Right atrium auricular region (tissue), 2 donors: ENCODE data around the gene ATXN7L2. TPM values are rescaled to one million over a fixed set of nuclear protein-coding genes. Genes with fewer than 3 reads are reported as not detected.

Experiments used
- DNase-seq: peaks from one replicate; pipeline ENCODE4 v3.0.0-alpha.2; 2019; ENCODE audit warnings: low spot score
- H3K27ac ChIP-seq, 2 donors: fragments of 200-600 bp; sonication (generic); 1 replicate in 1 of 2; 2 replicates in 1 of 2; pipeline ENCODE4 v1.5.1; 2016 to 2019
- H3K27me3 ChIP-seq, 2 donors: fragments of 200-600 bp; sonication (generic); one replicate each; pipeline versions ENCODE4 v1.5.1 to v1.6.0; 2017 to 2019
- H3K36me3 ChIP-seq: fragments of 200-600 bp; sonication (generic); one replicate; pipeline ENCODE4 v1.5.1; 2016
- H3K4me1 ChIP-seq, 2 donors: fragments of 200-600 bp; sonication (generic); one replicate each; pipeline versions ENCODE4 v1.5.1 to v1.6.0; 2017 to 2019
- H3K4me3 ChIP-seq, 2 donors: fragments of 200-600 bp; sonication (generic); 1 replicate in 1 of 2; 2 replicates in 1 of 2; pipeline ENCODE4 v1.5.1; 2017 to 2019; ENCODE audit warnings: mild to moderate bottlenecking in 1 of 2, moderate library complexity in 1 of 2
- H3K9me3 ChIP-seq, 2 donors: fragments of 200-600 bp; sonication (generic); one replicate each; pipeline ENCODE4 v1.5.1; 2019
- CTCF ChIP-seq, 2 donors: fragments of 200-600 bp; sonication (generic); IDR thresholded peaks; one replicate each; pipeline ENCODE4 v1.5.1; 2019; ENCODE audit warnings: antibody characterized with exemption in 2 of 2
- total RNA-seq, 2 donors: library from RNA; depleted of rRNA; stranded (reverse); fragments of >200 nt; gene quantifications; one replicate each; pipeline ENCODE4 v1.1.0, GENCODE V29; 2016

The ATXN7L2 gene
- total RNA-seq, 2 donors from 2014 or later, result 2.4 to 3.5 TPM

DNA sequence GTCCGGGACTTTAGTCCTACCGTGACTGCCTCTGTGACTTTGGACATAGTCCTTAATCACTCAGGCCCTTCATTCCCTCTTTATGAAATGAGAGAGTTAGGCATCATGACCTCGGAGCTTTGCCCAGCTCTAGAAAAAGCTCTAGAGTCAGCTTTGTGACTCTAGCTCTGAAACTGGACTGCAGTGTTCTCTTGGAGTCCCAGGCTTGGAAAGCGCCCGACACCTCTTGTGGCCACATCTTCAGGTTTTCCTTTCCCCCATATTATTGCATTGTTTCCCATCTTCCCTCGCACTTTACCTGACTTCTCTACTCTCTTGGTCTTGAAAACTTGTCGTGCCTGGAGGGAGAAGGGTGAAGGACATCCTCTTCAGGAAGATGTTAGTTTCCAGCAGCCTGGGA is 38.3 kb downstream of the ATXN7L2 start:
- H3K4me1 ChIP-seq, result no peaks in the 10 kb centered on the region
- H3K9me3 ChIP-seq, result no peaks in the 10 kb centered on the region
- no peaks in the 10 kb centered on the region for H3K36me3 ChIP-seq
- H3K4me3 ChIP-seq, result no peak overlapping the region
- no peak for DNase-seq
- TF ChIP-seq CTCF (IDR thresholded peaks at IDR 0.05), result no peak
- no peak overlapping the region for H3K27ac ChIP-seq
- no peaks in the 10 kb centered on the region for H3K27me3 ChIP-seq

DNA sequence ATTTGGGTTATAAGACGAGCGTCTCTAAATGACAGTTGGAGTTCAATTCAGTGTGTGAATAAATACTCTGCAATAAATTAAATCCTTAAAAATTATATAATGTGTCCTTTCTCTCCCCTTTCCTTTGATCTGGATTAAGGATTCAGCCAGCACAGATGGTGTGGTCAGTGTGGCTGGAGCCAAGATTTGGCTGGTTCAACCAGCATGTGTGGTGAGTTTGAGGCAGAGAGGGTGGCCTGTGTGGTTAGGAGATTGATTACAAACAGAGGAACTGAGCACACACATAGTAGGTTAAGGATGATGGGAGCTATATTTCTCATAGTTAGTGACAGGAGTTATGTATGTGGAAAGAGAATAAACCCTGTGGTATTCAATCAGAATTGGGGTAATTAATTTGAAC is 40.0 kb downstream of the ATXN7L2 start:
- Histone ChIP-seq H3K27me3 (no peaks in the 10 kb centered on the region), H3K27ac (no peak overlapping the region), H3K36me3 (no peaks in the 10 kb centered on the region), H3K4me1 (no peaks in the 10 kb centered on the region), H3K9me3 (no peaks in the 10 kb centered on the region), H3K4me3 (no peak overlapping the region)
- no peak for DNase-seq
- no peak for TF ChIP-seq CTCF (IDR thresholded peaks at IDR 0.05)

GRCh38 chr1:109527098-109527811 is 43.5 kb downstream of the ATXN7L2 start:
- no peak for TF ChIP-seq CTCF (IDR thresholded peaks at IDR 0.05)
- H3K27ac ChIP-seq, result no peak overlapping the region

DNA sequence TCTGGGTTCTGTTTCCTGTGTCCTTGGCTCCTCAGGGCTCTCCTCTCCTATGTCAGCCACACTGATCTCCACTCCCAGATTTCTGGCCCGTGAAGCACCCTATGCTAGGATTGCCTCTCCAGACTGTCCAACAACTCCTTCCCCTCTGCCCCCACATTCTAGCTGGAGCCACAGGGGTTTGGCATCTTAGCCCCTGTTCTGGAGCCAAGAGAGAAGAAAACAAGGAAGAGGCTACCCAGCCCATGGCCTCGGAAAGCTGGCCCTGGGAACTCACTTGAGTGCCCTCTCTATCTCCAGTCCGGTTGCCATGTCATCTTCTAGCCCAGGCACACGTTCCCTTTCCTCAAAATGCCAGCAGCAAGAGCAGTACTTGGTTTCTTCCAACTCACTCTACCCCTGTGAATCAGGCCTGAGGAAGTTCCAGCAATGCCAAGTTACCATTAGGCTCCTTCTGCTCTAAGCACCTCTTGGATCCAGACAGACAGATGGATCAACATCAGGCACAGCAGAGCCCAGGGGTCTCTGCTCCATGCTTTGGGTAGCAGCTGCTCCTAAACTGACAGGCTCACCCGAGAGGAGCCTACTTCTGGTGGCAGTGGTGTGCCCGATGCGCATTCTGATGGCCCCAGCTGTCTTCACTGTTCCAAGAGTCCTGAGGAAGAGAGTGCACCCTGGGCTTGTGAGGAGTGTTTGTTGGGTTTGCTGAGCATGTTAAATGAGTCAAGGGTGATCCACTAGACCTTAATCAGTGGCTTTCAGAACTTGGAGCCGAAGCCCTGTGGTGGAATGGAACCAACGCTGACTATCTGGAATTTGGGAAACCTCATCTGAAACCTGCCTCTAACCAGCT is 44.4 kb downstream of the ATXN7L2 start:
- H3K4me1 ChIP-seq, result peaks cover 0 to 32% of the 10 kb centered on the region in 2 donors
- no peak overlapping the region for H3K4me3 ChIP-seq
- no peak for TF ChIP-seq CTCF (IDR thresholded peaks at IDR 0.05)
- H3K36me3 ChIP-seq, result no peaks in the 10 kb centered on the region
- H3K9me3 ChIP-seq, result no peaks in the 10 kb centered on the region
- H3K27me3 ChIP-seq, result no peaks in the 10 kb centered on the region
- no peak overlapping the region for H3K27ac ChIP-seq
- DNase-seq, result no peak

More at GRCh38 chr1:109527098-109527811, 43.5 kb downstream of the ATXN7L2 start:
- no peak for DNase-seq
- no peak overlapping the region for H3K4me3 ChIP-seq
- no peaks in the 10 kb centered on the region for H3K27me3 ChIP-seq
- no peaks in the 10 kb centered on the region for H3K36me3 ChIP-seq
- peaks cover 0 to 24% of the 10 kb centered on the region in 2 donors for H3K4me1 ChIP-seq
- H3K9me3 ChIP-seq, result no peaks in the 10 kb centered on the region

- no peak for TF ChIP-seq CTCF (IDR thresholded peaks at IDR 0.05)
- no peaks in the 10 kb centered on the region for H3K27me3 ChIP-seq
- DNase-seq, result no peak
- H3K27ac ChIP-seq, result no peak overlapping the region
- no peaks in the 10 kb centered on the region for H3K36me3 ChIP-seq
- H3K9me3 ChIP-seq, result no peaks in the 10 kb centered on the region
- H3K4me3 ChIP-seq, result no peak overlapping the region
- peaks cover 0 to 32% of the 10 kb centered on the region in 2 donors for H3K4me1 ChIP-seq
Measured at GRCh38 chr1:109528712-109529111, 45.0 kb downstream of the ATXN7L2 start.
